K562 treated with DMSO at 1 percent for 48 hours (cell line): ENCODE measurements around the gene DDX19B. TPM values are rescaled to one million over a fixed set of nuclear protein-coding genes. Genes with fewer than 3 reads are reported as not detected.

ENCODE experiments used
- total RNA-seq: library from RNA; unstranded; fragments of 300-600 nt; gene quantifications from 2 replicates; pipeline ENCODE4 v1.2.3, GENCODE V29; 2022; ENCODE audit warnings: low replicate concordance; ENCODE audit errors: extremely low read depth

Gene DDX19B
- total RNA-seq = not detected in 2 replicates

DNA sequence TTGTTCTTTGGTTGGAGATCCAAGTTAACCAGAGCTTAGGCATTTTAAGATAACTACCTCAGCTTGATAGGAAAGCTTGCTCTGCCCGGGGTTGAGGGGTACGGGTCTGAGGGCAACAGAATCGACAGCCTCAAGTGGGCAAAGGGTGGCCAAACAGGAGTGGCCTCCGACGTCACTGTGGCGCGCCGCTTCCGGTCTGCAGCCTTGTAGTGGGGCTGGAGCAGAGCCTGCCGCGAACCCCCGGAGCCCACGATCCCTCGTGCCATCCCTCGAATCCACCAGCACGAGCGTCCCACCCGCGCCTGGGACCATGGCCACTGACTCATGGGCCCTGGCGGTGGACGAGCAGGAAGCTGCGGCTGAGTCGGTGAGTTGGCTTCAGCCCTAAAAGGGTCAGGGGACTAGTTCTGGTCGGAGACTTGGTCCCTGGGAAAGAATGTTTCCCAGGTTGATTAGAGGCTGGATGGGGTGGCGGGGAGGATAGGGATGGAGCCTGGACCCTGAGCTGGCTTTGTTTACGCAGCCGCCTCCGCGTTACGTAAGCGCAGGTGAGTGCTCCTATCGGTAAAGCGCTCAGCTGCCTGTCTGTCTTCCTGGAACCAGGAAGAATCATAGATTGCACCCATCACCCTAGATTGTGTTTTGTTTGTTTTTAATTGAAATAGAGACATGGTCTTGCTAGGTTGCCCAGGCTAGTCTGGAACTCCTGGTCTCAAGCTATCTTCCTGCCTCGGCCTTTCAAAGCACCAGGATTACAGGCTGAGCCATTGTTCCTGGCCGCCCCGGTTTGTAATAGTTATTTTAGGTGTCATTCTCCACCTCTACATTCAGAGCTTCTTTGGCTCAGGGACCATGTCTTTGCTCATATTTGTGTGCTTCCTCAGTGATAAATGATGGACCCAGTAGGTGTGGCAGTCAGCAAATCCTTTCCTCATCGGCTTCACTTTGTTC is at the start of gene DDX19B:
Gene DDX19B, plus strand, starts transcription at position 199 of the 951 bp plus-strand sequence. Its CDS starts 112 bp downstream, at position 311.

DNA sequence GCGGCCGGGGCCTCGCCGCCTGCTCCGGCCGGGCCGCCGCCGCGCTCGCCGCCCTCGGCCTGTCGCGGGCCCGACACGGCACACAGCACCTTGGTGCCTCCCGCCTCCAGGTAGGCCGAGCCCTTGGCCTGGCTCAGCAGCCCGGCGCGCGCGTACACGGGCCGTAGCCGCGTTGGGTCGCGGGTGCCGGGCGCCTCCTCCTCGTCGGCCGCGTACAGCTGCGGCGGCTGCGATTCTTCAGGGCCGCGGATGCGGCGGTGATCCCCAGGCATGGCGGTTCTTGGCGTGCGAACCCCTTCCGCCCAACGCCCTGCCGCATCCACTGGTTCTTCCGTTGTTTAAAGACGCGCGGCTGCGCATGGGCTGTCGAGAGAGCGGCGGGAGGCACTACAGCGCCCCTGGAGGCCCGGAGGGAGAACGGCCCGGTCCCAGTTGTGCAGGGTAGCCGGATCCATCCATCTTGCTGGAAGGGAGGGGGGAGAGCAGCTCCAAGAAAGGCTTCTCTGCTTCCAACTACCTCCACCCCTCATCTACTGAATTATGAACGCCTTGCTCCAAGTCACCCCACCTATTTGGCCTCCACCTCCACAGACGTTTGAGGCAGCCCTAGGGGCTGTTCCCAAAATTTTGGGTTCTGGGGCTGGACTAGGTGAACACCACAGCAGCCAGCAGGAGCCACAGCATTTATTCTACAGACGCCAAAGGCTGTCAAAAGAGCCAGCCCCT is 47.2 kb upstream of the DDX19B start, which contains the start of gene EXOSC6:
Gene EXOSC6, minus strand, starts transcription at position 312 of the 726 bp plus-strand sequence. Its CDS starts 40 bp downstream, at position 272.

DNA sequence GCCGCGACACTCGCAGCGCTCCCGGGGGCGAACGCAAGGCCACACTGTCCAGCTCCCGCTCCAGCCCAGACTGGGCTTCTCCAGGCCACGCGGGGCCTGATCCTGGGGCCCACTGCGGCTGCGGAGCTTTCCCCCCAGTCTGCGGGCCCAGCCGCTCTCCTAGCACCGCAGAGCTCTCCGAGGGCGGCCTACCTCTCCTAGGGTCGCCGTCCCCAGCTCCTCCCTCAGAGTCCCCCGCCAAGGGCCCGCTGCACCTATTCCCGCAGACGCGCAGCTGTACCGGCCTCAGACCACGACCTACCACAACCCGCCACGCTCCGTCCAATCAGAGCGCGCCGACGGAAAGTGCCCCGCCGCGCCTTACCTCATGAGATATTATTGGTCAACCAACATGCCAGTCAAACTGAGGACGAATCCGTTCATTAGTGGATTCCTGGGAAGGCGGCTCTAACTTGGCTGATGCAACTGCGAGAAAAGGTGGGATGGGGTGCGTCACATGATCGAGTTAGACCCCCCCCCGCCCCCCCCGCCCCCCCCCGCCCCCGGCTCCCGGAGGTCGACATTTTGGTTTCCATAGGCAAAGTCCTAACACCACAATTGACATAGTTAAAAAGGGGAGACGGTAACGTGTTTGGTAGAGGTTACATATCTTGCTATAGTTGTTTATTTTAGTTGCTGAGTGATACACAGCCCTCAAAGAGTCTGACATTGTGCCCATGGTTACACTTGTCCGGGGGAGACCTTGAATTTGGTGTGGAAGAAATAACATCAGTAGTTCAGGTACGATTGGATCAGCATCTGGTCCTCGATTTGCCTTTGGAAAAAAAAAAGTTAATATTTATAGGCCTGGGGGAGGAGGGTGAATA is 9.5 kb upstream of the DDX19B start, which contains the start of gene AARS1:
Gene AARS1, minus strand, starts transcription at position 278 of the 866 bp plus-strand sequence. CDS start 6,743 bp downstream, outside the sequence.

Other genes with a start within 250 kb of the DDX19B start
- gene PDPR, start 184.9 kb upstream of the DDX19B start, total RNA-seq = not detected in 2 replicates
- gene CLEC18C, start 125.4 kb upstream of the DDX19B start, total RNA-seq = not detected in 2 replicates
- not detected in 2 replicates for gene EXOSC6, start 47.2 kb upstream of the DDX19B start, total RNA-seq
- gene AARS1, start 9.7 kb upstream of the DDX19B start, total RNA-seq = 211 and 608 TPM in 2 replicates
- gene DDX19A, start 47.7 kb downstream of the DDX19B start, total RNA-seq = not detected in 2 replicates
- not detected in 2 replicates for gene ST3GAL2, start 139.9 kb downstream of the DDX19B start, total RNA-seq
- not detected in 2 replicates for gene FCSK, start 155.4 kb downstream of the DDX19B start, total RNA-seq
- gene COG4, start 224.4 kb downstream of the DDX19B start, total RNA-seq = 178 TPM in 1 of 2 replicates, not detected in the other
- gene SF3B3, start 224.6 kb downstream of the DDX19B start, total RNA-seq = not detected in 2 replicates